GM12874 (cell line): ENCODE data around the gene IFT57.

ENCODE experiments used
- TF ChIP-seq, protein P1 (sequence below): IDR thresholded peaks from 2 replicates; pipeline ENCODE4 v1.5.1; 2011; ENCODE audit warnings: low read depth, mild to moderate bottlenecking, control low read depth, low read length, moderate library complexity; ENCODE audit not compliant: insufficient read depth

The IFT57 gene

GRCh38 chr3:108158251-108158650, 64.0 kb downstream of the IFT57 start:
- TF ChIP-seq, protein P1, sequence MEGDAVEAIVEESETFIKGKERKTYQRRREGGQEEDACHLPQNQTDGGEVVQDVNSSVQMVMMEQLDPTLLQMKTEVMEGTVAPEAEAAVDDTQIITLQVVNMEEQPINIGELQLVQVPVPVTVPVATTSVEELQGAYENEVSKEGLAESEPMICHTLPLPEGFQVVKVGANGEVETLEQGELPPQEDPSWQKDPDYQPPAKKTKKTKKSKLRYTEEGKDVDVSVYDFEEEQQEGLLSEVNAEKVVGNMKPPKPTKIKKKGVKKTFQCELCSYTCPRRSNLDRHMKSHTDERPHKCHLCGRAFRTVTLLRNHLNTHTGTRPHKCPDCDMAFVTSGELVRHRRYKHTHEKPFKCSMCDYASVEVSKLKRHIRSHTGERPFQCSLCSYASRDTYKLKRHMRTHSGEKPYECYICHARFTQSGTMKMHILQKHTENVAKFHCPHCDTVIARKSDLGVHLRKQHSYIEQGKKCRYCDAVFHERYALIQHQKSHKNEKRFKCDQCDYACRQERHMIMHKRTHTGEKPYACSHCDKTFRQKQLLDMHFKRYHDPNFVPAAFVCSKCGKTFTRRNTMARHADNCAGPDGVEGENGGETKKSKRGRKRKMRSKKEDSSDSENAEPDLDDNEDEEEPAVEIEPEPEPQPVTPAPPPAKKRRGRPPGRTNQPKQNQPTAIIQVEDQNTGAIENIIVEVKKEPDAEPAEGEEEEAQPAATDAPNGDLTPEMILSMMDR: no peak

- TF ChIP-seq, protein P1: no peak
These were observed 65.0 kb downstream of the IFT57 start for GRCh38 chr3:108157273-108157672.

- TF ChIP-seq, protein P1: no peak
These were observed 65.8 kb downstream of the IFT57 start for GRCh38 chr3:108156312-108156853.

DNA sequence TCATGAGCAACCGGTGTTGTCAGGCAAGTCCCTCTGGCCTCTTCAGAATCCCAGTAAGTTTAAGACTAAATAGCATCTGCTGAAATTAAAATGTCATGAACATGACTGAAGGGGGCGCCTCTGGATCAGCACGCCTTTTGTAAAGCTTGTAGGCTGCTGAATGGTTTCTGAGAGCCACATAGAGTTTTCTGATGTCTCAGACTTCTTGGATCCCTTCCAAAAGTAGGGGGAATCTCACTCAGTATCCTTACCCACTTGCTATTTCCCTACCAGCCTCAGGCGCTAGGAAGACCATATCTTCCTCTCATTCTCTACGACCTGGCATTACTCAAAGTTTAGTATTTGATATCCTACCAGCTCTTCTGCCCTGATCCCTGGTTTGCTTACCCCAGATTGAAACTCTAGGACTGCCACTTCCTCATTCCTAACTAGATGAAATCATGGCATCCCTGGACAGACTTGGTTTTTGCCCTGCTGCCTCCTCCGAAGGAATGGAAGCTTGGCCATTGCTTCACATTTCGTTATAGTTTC, 68.7 kb downstream of the IFT57 start:
- TF ChIP-seq, protein P1: peak; percentile 59

DNA sequence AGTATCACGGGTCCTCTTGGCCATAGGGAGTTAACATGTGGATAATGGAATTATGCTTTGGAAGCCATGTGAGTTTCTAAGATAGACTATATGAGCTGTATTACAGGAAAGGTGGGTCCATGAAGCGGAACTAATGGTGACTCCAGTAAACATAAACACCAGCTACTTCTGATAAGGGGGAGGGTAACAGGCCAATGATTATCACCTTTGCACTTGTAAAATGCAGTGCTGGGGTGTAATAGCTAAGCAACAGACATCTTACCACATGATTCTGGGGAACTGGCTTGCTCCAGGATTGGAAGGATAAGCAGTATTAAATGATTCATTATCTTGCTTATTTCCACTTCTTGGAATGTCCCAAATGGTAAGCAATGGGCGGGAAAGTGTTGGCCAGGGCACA, 70.0 kb downstream of the IFT57 start:
- TF ChIP-seq, protein P1: no peak

DNA sequence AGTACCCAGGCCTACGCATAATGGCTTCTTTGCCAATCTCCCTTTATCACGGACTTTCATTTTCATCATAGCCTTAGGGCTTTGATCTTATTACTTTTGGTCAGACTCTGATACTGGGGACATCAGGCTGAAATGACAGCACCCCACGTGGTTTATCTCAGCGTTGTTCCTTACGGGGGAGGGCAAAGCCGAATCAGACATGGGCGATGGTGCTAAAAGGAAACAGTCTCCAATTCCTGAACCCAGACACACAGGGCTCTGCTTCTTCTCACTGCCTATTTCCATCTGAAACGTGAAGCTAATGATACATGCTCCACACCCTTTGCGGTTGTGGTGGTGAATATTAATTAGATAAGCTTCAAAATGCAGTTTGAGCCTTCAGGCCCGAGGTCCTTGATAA, 72.0 kb downstream of the IFT57 start:
- TF ChIP-seq, protein P1: no peak

DNA sequence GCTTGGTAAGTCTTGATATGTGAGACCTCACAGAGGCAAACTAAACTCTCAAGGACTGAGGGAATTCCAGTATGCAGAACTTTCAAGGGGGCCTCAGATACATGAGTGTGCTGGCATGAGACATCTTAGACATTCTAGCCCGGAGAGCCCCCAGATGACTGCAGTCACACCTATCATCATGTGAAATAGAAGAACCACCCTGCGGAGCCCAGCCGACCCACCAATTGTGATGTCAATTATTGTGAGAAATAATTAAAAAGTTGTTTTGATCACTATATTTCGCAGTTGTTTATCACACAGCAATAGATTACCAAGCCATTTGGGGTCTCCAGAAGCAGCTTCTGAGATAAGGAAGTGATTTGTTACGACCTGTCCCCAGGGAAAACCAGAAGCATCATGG, 76.1 kb downstream of the IFT57 start:
- TF ChIP-seq, protein P1: no peak
